Gastroesophageal sphincter (tissue), 4 donors: ENCODE measurements around the gene RBM12. TPM values are rescaled to one million over a fixed set of nuclear protein-coding genes. Genes with fewer than 3 reads are reported as not detected.

Experiments used
- ATAC-seq: fragments of 150-250 bp; one replicate; pipeline ENCODE4 v1.9.1; 2016; ENCODE audit warnings: mild to moderate bottlenecking, moderate library complexity
- H3K27ac ChIP-seq, 4 donors: fragments of 200-600 bp; sonication (generic) in 3 of 4; 1 replicate in 3 of 4; 2 replicates in 1 of 4; pipeline ENCODE4 v1.5.1; 2016 to 2019
- H3K27me3 ChIP-seq: fragments of 200-600 bp; sonication (generic); one replicate; pipeline ENCODE4 v1.5.1; 2019
- H3K36me3 ChIP-seq, 2 donors: fragments of 200-600 bp; sonication (generic); one replicate each; pipeline ENCODE4 v1.5.1; 2019; ENCODE audit warnings: control low read depth in 1 of 2
- H3K4me1 ChIP-seq, 3 donors: fragments of 200-600 bp; sonication (generic); 1 replicate in 2 of 3; 2 replicates in 1 of 3; pipeline ENCODE4 v1.5.1; 2016 to 2019; ENCODE audit warnings: control low read depth in 2 of 3
- H3K4me3 ChIP-seq, 2 donors: fragments of 200-600 bp; sonication (generic); one replicate each; pipeline ENCODE4 v1.5.1; 2019; ENCODE audit warnings: mild to moderate bottlenecking in 1 of 2, moderate library complexity in 1 of 2
- H3K9me3 ChIP-seq, 3 donors: fragments of 200-600 bp; sonication (generic); one replicate each; pipeline ENCODE4 v1.5.1; 2017 to 2019; ENCODE audit warnings: control low read depth in 2 of 3
- EP300 ChIP-seq: sonication (generic); formaldehyde crosslinking; IDR thresholded peaks from one replicate; pipeline ENCODE4 v1.6.1; 2017; ENCODE audit warnings: antibody characterized with exemption, mild to moderate bottlenecking
- POLR2A ChIP-seq, 2 donors: fragments of 450-650 bp; IDR thresholded peaks; one replicate each; pipeline ENCODE4 v1.6.1; 2017; ENCODE audit warnings: antibody characterized with exemption in 2 of 2, mild to moderate bottlenecking in 2 of 2, moderate library complexity in 1 of 2
- POLR2AphosphoS5 ChIP-seq: sonication (generic); formaldehyde crosslinking; IDR thresholded peaks from one replicate; pipeline ENCODE4 v1.6.1; 2017; ENCODE audit warnings: antibody characterized with exemption
- WGBS, 2 donors: methylation state at CpG; one replicate each; pipeline ENCODE4 v1.1.5; 2018; ENCODE audit warnings: low coverage in 1 of 2; 5-methylcytosine and 5-hydroxymethylcytosine counted together
- total RNA-seq, 4 donors: library from RNA; depleted of rRNA; stranded (reverse); fragments of >200 nt; gene quantifications; one replicate each; pipeline ENCODE4 v1.1.0, GENCODE V29; 2016
- TF ChIP-seq, protein P1 (sequence below), 4 experiments: fragments of 200-600 bp in 2 of 4; fragments of 450-650 bp in 2 of 4; sonication (generic) in 1 of 4; IDR thresholded peaks; one replicate each; pipeline ENCODE4 v1.5.1; 2017 to 2019; ENCODE audit warnings: antibody characterized with exemption in 4 of 4, mild to moderate bottlenecking in 2 of 4, moderate library complexity in 2 of 4

RBM12 gene
- total RNA-seq, 4 donors from 2014 or later = 18.9 to 36.3 (median 29.5) TPM

DNA sequence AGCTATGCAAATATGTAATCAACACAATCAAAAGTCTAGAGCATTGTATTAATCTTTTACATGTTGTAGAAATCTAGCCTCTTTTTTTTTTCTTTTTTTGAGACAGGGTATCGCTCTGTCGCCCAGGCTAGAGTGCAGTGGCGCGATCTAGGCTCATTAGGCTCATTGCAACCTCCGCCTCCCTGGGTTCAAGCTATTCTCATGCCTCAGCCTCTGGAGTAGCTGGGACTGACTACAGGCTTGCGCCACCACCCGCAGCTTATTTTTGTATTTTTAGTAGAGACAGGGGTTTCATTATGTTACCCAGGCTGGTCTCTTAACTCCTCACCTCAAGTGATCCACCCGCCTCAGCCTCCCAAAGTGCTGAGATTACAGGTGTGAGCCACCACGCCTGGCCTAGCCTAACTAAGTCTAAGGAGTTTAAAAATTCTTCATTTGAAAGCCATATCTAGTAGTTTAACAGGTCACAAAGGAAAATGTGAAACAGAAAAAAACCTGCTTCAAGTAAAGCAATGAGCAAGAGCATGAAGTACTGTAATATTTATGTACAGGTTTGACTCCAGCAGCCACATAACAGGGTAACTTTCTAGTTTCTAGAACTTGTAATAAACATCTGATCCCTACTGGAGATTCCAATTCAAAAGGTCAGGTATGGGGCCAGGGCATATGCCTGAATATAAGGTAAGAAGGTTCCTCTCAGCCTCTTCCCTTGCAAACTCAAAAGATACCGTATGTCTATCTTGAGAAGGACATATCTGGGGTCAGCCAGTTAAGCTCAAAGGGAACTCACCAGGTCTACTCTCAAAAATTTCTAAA lies 4.4 kb downstream of the RBM12 start:
- no peak for ATAC-seq
- TF ChIP-seq POLR2A (IDR thresholded peaks at IDR 0.05) = no peak
- TF ChIP-seq, protein P1, sequence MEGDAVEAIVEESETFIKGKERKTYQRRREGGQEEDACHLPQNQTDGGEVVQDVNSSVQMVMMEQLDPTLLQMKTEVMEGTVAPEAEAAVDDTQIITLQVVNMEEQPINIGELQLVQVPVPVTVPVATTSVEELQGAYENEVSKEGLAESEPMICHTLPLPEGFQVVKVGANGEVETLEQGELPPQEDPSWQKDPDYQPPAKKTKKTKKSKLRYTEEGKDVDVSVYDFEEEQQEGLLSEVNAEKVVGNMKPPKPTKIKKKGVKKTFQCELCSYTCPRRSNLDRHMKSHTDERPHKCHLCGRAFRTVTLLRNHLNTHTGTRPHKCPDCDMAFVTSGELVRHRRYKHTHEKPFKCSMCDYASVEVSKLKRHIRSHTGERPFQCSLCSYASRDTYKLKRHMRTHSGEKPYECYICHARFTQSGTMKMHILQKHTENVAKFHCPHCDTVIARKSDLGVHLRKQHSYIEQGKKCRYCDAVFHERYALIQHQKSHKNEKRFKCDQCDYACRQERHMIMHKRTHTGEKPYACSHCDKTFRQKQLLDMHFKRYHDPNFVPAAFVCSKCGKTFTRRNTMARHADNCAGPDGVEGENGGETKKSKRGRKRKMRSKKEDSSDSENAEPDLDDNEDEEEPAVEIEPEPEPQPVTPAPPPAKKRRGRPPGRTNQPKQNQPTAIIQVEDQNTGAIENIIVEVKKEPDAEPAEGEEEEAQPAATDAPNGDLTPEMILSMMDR (IDR thresholded peaks at IDR 0.05) = no peak
- no peak for TF ChIP-seq POLR2AphosphoS5
- no peak for TF ChIP-seq EP300
- Histone ChIP-seq H3K9me3 (no peaks in the 10 kb centered on the region), H3K27me3 (no peaks in the 10 kb centered on the region), H3K27ac (no peak overlapping the region), H3K4me3 (no peak overlapping the region), H3K4me1 (peaks cover 3 to 79% (median 22%) of the 10 kb centered on the region in 3 donors), H3K36me3 (no peaks in the 10 kb centered on the region)
- WGBS, 2 donors = 77 to 95% methylated on average over 5 to 8 of the region's 10 CpGs

DNA sequence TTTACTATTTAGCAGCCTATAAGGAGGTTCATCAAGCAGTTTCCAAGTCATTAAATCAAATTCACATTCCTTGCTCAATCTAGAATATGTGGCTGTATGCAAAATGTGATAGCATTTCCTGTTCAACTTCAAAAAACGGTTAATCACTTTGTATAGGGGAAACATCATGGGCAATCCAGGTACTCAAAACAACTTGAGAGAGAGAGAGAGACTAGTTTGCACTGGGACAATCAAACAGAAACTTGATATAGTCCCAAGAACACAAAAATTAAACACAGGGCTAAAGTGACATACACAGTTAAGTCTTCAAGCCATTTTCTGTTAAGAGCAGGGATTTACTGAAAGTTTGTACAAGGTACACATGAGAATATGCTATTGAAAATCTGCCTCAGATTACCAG lies 7.4 kb downstream of the RBM12 start:
- peak overlapping the region in 1 of 4 donors; percentile 1 for H3K27ac ChIP-seq
- H3K27me3 ChIP-seq = no peaks in the 10 kb centered on the region
- no peak overlapping the region for H3K4me3 ChIP-seq
- TF ChIP-seq EP300 (no peak), POLR2A (IDR thresholded peaks at IDR 0.05) (no peak), POLR2AphosphoS5 (no peak)
- TF ChIP-seq, protein P1 (IDR thresholded peaks at IDR 0.05) = no peak
- peaks cover 3 to 76% (median 11%) of the 10 kb centered on the region in 3 donors for H3K4me1 ChIP-seq
- H3K9me3 ChIP-seq = no peaks in the 10 kb centered on the region
- H3K36me3 ChIP-seq = peaks cover 5 to 29% of the 10 kb centered on the region in 2 donors
- WGBS, 2 donors = 25 to 42% methylated on average over 1 of the region's 1 CpG
- no peak for ATAC-seq

DNA sequence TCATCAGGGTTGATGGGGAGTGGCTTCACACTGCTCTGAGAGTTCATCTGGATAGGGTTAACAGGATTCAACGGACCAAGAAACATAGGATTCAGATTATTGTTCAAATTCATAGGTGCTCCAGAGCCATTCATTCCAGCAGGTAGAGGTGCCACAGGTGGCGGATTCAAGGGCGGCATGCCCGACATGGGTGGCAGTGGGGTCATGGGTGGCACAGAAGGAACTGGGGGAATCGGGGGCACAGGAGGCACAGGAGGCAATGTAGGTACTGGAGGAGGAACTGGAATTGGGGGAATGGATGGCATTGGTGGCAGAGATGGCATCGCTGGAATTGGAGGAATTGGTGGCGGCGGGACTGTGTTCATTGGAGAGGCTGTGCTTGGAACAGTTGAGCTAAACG lies 10.3 kb downstream of the RBM12 start:
- H3K4me3 ChIP-seq = no peak overlapping the region
- no peak overlapping the region for H3K27ac ChIP-seq
- 93 to 95% methylated on average over 5 to 8 of the region's 9 CpGs for WGBS, 2 donors
- no peak for ATAC-seq
- H3K4me1 ChIP-seq = peaks cover 8 to 75% (median 10%) of the 10 kb centered on the region in 3 donors
- no peaks in the 10 kb centered on the region for H3K9me3 ChIP-seq
- H3K27me3 ChIP-seq = no peaks in the 10 kb centered on the region
- peaks cover 5 to 29% of the 10 kb centered on the region in 2 donors for H3K36me3 ChIP-seq
- TF ChIP-seq POLR2A (IDR thresholded peaks at IDR 0.05) (no peak), POLR2AphosphoS5 (no peak), EP300 (no peak)
- TF ChIP-seq, protein P1 (IDR thresholded peaks at IDR 0.05) = no peak

DNA sequence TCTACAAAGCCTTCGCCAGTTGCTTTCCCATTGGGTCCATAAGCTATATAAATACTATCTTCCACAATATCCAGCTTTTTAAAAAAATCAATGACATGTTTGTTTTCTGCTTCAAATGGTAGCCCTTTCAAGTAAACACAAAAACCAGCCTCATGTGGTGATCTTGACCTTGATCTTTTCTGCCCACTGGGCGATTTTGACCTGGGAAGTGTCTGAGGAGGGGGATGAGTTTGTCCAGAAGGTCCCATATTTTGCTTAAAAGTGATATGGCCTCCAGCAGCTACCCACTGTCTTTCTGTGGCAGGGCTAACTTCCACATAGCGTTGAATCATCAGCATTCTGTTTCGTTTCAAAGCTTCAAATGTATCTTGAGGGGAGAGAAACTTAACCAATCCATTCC lies 10.8 kb downstream of the RBM12 start:
- no peak overlapping the region for H3K4me3 ChIP-seq
- 92 to 96% methylated on average over 3 of the region's 4 CpGs for WGBS, 2 donors
- ATAC-seq = no peak
- H3K4me1 ChIP-seq = peaks cover 8 to 75% (median 10%) of the 10 kb centered on the region in 3 donors
- no peaks in the 10 kb centered on the region for H3K27me3 ChIP-seq
- no peak overlapping the region for H3K27ac ChIP-seq
- H3K9me3 ChIP-seq = no peaks in the 10 kb centered on the region
- TF ChIP-seq POLR2AphosphoS5 (no peak), POLR2A (IDR thresholded peaks at IDR 0.05) (no peak), EP300 (no peak)
- TF ChIP-seq, protein P1 (IDR thresholded peaks at IDR 0.05) = no peak
- H3K36me3 ChIP-seq = peaks cover 5 to 29% of the 10 kb centered on the region in 2 donors

DNA sequence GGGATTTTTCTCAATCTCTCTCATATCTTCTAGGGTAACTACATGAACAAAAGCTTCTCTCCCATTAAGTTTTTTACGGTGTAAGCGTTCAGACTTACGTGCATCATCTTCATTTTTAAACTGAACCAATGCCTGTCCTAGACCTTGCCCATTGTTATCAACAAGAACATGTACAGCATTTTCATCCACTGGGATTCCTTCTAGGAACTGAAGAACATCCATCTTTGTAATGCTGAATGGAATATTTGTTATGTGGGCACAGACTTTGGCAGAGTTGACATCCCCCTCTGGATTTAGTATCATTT lies 11.3 kb downstream of the RBM12 start:
- no peak for TF ChIP-seq EP300
- TF ChIP-seq POLR2AphosphoS5 = no peak
- no peak for TF ChIP-seq POLR2A (IDR thresholded peaks at IDR 0.05)
- TF ChIP-seq, protein P1 (IDR thresholded peaks at IDR 0.05) = no peak
- peaks cover 8 to 75% (median 14%) of the 10 kb centered on the region in 3 donors for H3K4me1 ChIP-seq
- H3K36me3 ChIP-seq = peaks cover 5 to 29% of the 10 kb centered on the region in 2 donors
- no peaks in the 10 kb centered on the region for H3K9me3 ChIP-seq
- no peak overlapping the region for H3K4me3 ChIP-seq
- no peaks in the 10 kb centered on the region for H3K27me3 ChIP-seq
- WGBS, 2 donors = 96 to 100% methylated on average over 3 of the region's 3 CpGs
- H3K27ac ChIP-seq = no peak overlapping the region
- ATAC-seq = no peak
